ENCODE results near the gene MUTYH. TPM values are rescaled to one million over a fixed set of nuclear protein-coding genes. Genes with fewer than 3 reads are reported as not detected.

The MUTYH gene
- total and polyA plus RNA-seq, 2 of the 8 experiments (the other 6 are each of a cell fraction or from before 2014, with no cell fraction given): 51.9 to 65.7 TPM

DNA sequence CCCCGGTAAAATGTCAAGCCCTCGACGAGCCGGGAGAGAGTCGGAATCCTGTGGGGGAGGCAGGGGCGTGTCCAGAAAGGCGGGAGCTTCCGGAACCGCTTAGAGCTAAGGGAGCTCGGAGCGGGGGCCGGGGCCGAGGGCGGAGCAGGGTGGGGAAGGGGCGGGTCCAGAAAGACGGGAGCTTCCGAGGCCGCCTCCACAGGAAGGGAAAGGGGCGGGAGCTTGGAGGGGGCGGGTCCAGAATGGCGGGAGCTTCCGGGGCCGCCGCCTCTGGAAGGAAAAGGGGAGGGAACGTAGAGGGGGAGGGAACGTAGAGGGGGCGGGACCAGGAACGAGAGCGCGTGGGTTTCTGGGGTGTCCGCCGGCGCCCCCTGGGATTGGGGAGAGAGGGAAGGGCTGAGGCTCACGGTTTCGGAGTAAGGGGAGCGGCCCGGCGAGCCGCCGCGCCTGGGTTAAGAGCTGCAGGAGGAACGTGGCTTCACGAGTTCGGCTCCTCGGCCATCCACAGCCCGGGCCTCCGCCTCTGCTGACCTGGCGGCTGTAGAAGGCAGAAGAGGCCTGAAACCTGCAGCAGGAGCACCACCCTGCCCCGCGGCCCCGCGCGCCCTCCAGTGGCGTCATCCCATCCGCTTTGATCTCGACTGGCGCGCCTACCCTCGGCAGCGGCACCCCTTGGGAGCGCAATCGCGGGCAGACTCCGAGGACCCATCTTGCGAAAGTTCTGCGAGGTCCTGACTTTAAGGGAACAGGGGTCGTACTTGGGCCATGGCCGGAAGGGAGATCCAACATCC lies 36.5 kb downstream of the MUTYH start (continued):
- TF ChIP-seq, protein P1, sequence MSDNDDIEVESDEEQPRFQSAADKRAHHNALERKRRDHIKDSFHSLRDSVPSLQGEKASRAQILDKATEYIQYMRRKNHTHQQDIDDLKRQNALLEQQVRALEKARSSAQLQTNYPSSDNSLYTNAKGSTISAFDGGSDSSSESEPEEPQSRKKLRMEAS (IDR thresholded peaks at IDR 0.05): peak; percentile 73
- TF ChIP-seq NRF1 (IDR thresholded peaks at IDR 0.05; ENCODE audit: low read depth, low read length) (0 out of 2 replicates have a peak, but pooled peaks have one; percentile 14), POLR2A (IDR thresholded peaks at IDR 0.05; ENCODE audit: control extremely low read depth in 1 of 2, low read depth in 2 of 2, low read length in 2 of 2) (peak; percentile 91 to 97), CHD1 (IDR thresholded peaks at IDR 0.05; ENCODE audit: low read depth, low read length) (no peak), HDAC6 (IDR thresholded peaks at IDR 0.05; ENCODE audit: low read depth, low read length) (no peak), ASH2L (IDR thresholded peaks at IDR 0.05; ENCODE audit: low read length) (no peak), CHD2 (IDR thresholded peaks at IDR 0.05; ENCODE audit: low read length) (no peak), CBX8 (IDR thresholded peaks at IDR 0.05; ENCODE audit: borderline replicate concordance, low read depth, low read length) (no peak), POLR2AphosphoS5 (IDR thresholded peaks at IDR 0.05; ENCODE audit: low read depth, low read length) (peak; percentile 81), RXRA (IDR thresholded peaks at IDR 0.05; ENCODE audit: insufficient read depth, low read depth, low read length) (no peak), GTF2F1 (IDR thresholded peaks at IDR 0.05; ENCODE audit: borderline replicate concordance, low read depth, low read length) (no peak), RBBP5 (IDR thresholded peaks at IDR 0.05; ENCODE audit: borderline replicate concordance, low read depth, low read length) (peak; percentile 36; the same call in 1 of the 2 replicates), SUZ12 (IDR thresholded peaks at IDR 0.05; ENCODE audit: low read length) (no peak), GABPA (IDR thresholded peaks at IDR 0.05; ENCODE audit: borderline replicate concordance, insufficient read depth, low read length) (no peak), SAP30 (IDR thresholded peaks at IDR 0.05; ENCODE audit: insufficient read depth, insufficient replicate concordance, low read length) (no peak), JUN (IDR thresholded peaks at IDR 0.05; ENCODE audit: low read depth, low read length) (0 out of 2 replicates have a peak, but pooled peaks have one; percentile 6), CREB1 (IDR thresholded peaks at IDR 0.05) (peak; percentile 89), SP1 (IDR thresholded peaks at IDR 0.05; ENCODE audit: low read depth, low read length) (peak; percentile 60; the same call in 1 of the 2 replicates)
- TF ChIP-seq, protein P2, sequence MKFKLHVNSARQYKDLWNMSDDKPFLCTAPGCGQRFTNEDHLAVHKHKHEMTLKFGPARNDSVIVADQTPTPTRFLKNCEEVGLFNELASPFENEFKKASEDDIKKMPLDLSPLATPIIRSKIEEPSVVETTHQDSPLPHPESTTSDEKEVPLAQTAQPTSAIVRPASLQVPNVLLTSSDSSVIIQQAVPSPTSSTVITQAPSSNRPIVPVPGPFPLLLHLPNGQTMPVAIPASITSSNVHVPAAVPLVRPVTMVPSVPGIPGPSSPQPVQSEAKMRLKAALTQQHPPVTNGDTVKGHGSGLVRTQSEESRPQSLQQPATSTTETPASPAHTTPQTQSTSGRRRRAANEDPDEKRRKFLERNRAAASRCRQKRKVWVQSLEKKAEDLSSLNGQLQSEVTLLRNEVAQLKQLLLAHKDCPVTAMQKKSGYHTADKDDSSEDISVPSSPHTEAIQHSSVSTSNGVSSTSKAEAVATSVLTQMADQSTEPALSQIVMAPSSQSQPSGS (IDR thresholded peaks at IDR 0.05; ENCODE audit: low read length): peak; percentile 55; the same call in 1 of the 2 replicates
